Keratinocyte (primary cell): ENCODE measurements around the gene TNS3. TPM values are rescaled to one million over a fixed set of nuclear protein-coding genes. Genes with fewer than 3 reads are reported as not detected.

Experiments
- DNase-seq: peaks from one replicate; pipeline ENCODE4 v3.0.0-alpha.2; 2011; ENCODE audit warnings: low read depth, missing footprints, low spot score
- FAIRE-seq: peaks from 2 replicates; lab custom pipeline; 2011; peaks lifted over from hg19 to GRCh38; lab: Jason Lieb, UNC
- H2AFZ ChIP-seq: 2 replicates; pipeline ENCODE4 v1.6.0; 2012; ENCODE audit warnings: low read length, control low read depth, inconsistent platforms; ENCODE audit not compliant: control insufficient read depth
- H3K27ac ChIP-seq: 2 replicates; pipeline ENCODE4 v1.5.1; 2011; ENCODE audit warnings: low read length; ENCODE audit not compliant: control insufficient read depth, insufficient read depth
- H3K27me3 ChIP-seq: 3 replicates; pipeline ENCODE4 v1.6.0; 2011; ENCODE audit warnings: low read length; ENCODE audit not compliant: control insufficient read depth, insufficient read depth; ENCODE audit errors: extremely low read depth
- H3K36me3 ChIP-seq, 2 experiments: 2 replicates in 1 of 2; 3 replicates in 1 of 2; pipeline ENCODE4 v1.5.1; 2011; ENCODE audit warnings: low read length in 2 of 2, mild to moderate bottlenecking in 1 of 2; ENCODE audit not compliant: control insufficient read depth in 2 of 2, insufficient read depth in 2 of 2; ENCODE audit errors: extremely low read depth in 1 of 2
- H3K4me1 ChIP-seq: 3 replicates; pipeline ENCODE4 v1.5.1; 2011; ENCODE audit warnings: low read length; ENCODE audit not compliant: control insufficient read depth, insufficient read depth; ENCODE audit errors: extremely low read depth
- H3K4me2 ChIP-seq: 3 replicates; pipeline ENCODE4 v1.6.0; 2011; ENCODE audit warnings: low read depth, low read length; ENCODE audit not compliant: control insufficient read depth, insufficient read depth; ENCODE audit errors: extremely low read depth
- H3K4me3 ChIP-seq, 3 experiments: fragments of 200-600 bp in 1 of 3; sonication (generic) in 1 of 3; 2 replicates in 2 of 3; 3 replicates in 1 of 3; pipeline ENCODE4 v1.5.1; 2011 to 2016; ENCODE audit warnings: low read length in 3 of 3, mild to moderate bottlenecking in 3 of 3, control low read depth in 2 of 3, inconsistent platforms in 1 of 3, low read depth in 1 of 3, mixed read lengths in 1 of 3, mixed run types in 1 of 3, moderate library complexity in 1 of 3; ENCODE audit not compliant: control insufficient read depth in 2 of 3, insufficient read depth in 2 of 3; ENCODE audit errors: extremely low read depth in 1 of 3
- H3K79me2 ChIP-seq: 2 replicates; pipeline ENCODE4 v1.6.0; 2012; ENCODE audit warnings: low read length; ENCODE audit not compliant: control insufficient read depth, insufficient read depth
- H3K9ac ChIP-seq: 3 replicates; pipeline ENCODE4 v1.6.0; 2011; ENCODE audit warnings: low read length; ENCODE audit not compliant: control insufficient read depth, insufficient read depth; ENCODE audit errors: extremely low read depth
- H3K9me1 ChIP-seq: 3 replicates; pipeline ENCODE4 v1.6.0; 2011; ENCODE audit warnings: low read length; ENCODE audit not compliant: control insufficient read depth, insufficient read depth; ENCODE audit errors: extremely low read depth
- H3K9me3 ChIP-seq: 2 replicates; pipeline ENCODE4 v1.5.1; 2012; ENCODE audit warnings: low read depth, low read length; ENCODE audit not compliant: control insufficient read depth
- H4K20me1 ChIP-seq: 3 replicates; pipeline ENCODE4 v1.6.0; 2011; ENCODE audit warnings: low read length; ENCODE audit not compliant: control insufficient read depth, insufficient read depth; ENCODE audit errors: extremely low read depth
- CTCF ChIP-seq, 3 experiments: IDR thresholded peaks in 1 of 3; conservative IDR thresholded peaks in 1 of 3; optimal IDR thresholded peaks in 1 of 3; 2 replicates in 2 of 3; 3 replicates in 1 of 3; pipeline versions ENCODE3 to v1.5.1; 2011; ENCODE audit warnings: low read length in 3 of 3, mild to moderate bottlenecking in 3 of 3, moderate library complexity in 2 of 3, control low read depth in 1 of 3, inconsistent platforms in 1 of 3; ENCODE audit not compliant: insufficient read depth in 2 of 3; ENCODE audit errors: extremely low read depth in 1 of 3
- EZH2 ChIP-seq: IDR thresholded peaks from one replicate; pipeline ENCODE4 v1.6.1; 2012; ENCODE audit warnings: inconsistent platforms, mild to moderate bottlenecking, low read length, moderate library complexity
- dilution Hi-C: fragments of 300-500 bp; cut with MboI; formaldehyde crosslinking; loops from one replicate; pipeline ENCODE4 v1.7.0; 2020; ENCODE audit warnings: low sequenced_read_pairs; ENCODE audit not compliant: extremely low pct_ligation_motif_present
- polyA plus RNA-seq, 5 experiments: library from polyadenylated mRNA; depleted of rRNA in 3 of 5; stranded (reverse) in 3 of 5; stranded (forward) in 1 of 5; unstranded in 1 of 5; fragments of >200 nt; gene quantifications; 1 replicate in 1 of 5; 2 replicates in 3 of 5; 3 replicates in 1 of 5; pipeline versions ENCODE4 v1.2.1 to v1.2.3, GENCODE V29; 2011 to 2012; ENCODE audit warnings: missing spikeins in 2 of 5, low read depth in 1 of 5, low replicate concordance in 1 of 5

TNS3 gene
- polyA plus RNA-seq, 1 donor (not counting 4 experiments of a cell fraction or from before 2014, with no cell fraction given): 3.9 TPM

GRCh38 chr7:47529826-47530555 is 51.9 kb downstream of the TNS3 start:
- no peak overlapping the region for H3K9ac ChIP-seq
- no peak for DNase-seq
- no peak for TF ChIP-seq CTCF (optimal IDR thresholded peaks at IDR 0.05 in 1 of 3, IDR thresholded peaks at IDR 0.05 in 1 of 3, conservative IDR thresholded peaks at IDR 0.05 in 1 of 3; ENCODE audit: extremely low read depth in 1 of 3, insufficient read depth in 2 of 3, low read length in 3 of 3)
- TF ChIP-seq EZH2: no peak
- no peaks in the 10 kb centered on the region for H3K27me3 ChIP-seq
- H3K79me2 ChIP-seq: no peaks in the 10 kb centered on the region
- no peaks in the 10 kb centered on the region for H4K20me1 ChIP-seq
- H3K4me3 ChIP-seq: no peak overlapping the region
- H2AFZ ChIP-seq: no peak overlapping the region
- peaks cover 14% of the 10 kb centered on the region for H3K4me1 ChIP-seq
- H3K27ac ChIP-seq: no peak overlapping the region
- H3K9me1 ChIP-seq: no peaks in the 10 kb centered on the region
- H3K4me2 ChIP-seq: no peak overlapping the region
- no peak for FAIRE-seq
- H3K36me3 ChIP-seq: no peaks in the 10 kb centered on the region
- no peaks in the 10 kb centered on the region for H3K9me3 ChIP-seq
- dilution Hi-C loops: loop anchor here (10.0 to 25.0 kb wide), 2 partner anchors 45 to 93 kb away; no protein-coding TSS in a partner anchor

- Histone ChIP-seq H3K4me2 (no peak overlapping the region), H3K27ac (no peak overlapping the region), H4K20me1 (no peaks in the 10 kb centered on the region), H3K9me3 (no peaks in the 10 kb centered on the region), H2AFZ (no peak overlapping the region), H3K27me3 (no peaks in the 10 kb centered on the region), H3K79me2 (no peaks in the 10 kb centered on the region), H3K36me3 (no peaks in the 10 kb centered on the region), H3K9me1 (no peaks in the 10 kb centered on the region), H3K4me3 (no peak overlapping the region), H3K9ac (no peak overlapping the region), H3K4me1 (peaks cover 8% of the 10 kb centered on the region)
- dilution Hi-C loops: loop anchor here (25.0 kb wide), 1 partner anchor 92 kb away; no protein-coding TSS in a partner anchor
- TF ChIP-seq CTCF (optimal IDR thresholded peaks at IDR 0.05 in 1 of 3, IDR thresholded peaks at IDR 0.05 in 1 of 3, conservative IDR thresholded peaks at IDR 0.05 in 1 of 3; ENCODE audit: extremely low read depth in 1 of 3, insufficient read depth in 2 of 3, low read length in 3 of 3) (no peak), EZH2 (no peak)
- DNase-seq: no peak
- no peak for FAIRE-seq
These were observed 52.5 kb downstream of the TNS3 start for GRCh38 chr7:47529405-47529804.
